ENCODE results near the gene SESN1.

DNA sequence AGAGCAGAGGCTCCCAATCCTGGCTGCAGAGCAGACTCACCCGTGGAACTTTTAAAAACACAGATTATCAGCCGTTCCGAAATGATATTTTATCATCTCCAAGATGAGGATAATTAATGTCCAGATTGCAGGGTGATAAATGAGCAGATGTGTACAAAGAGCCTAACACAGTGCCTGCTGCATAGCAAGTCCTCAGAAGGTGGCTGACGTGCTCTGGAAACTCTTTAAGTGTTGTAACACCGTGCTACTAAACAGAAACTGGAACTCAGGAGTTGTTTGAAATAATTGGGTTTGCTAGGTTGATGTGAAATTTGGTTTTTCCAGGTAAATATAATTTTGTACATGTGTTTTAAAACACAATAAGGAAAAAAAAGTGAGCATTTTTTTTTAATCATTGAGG is 128.4 kb downstream of the SESN1 start:
- TF ChIP-seq, protein P1, sequence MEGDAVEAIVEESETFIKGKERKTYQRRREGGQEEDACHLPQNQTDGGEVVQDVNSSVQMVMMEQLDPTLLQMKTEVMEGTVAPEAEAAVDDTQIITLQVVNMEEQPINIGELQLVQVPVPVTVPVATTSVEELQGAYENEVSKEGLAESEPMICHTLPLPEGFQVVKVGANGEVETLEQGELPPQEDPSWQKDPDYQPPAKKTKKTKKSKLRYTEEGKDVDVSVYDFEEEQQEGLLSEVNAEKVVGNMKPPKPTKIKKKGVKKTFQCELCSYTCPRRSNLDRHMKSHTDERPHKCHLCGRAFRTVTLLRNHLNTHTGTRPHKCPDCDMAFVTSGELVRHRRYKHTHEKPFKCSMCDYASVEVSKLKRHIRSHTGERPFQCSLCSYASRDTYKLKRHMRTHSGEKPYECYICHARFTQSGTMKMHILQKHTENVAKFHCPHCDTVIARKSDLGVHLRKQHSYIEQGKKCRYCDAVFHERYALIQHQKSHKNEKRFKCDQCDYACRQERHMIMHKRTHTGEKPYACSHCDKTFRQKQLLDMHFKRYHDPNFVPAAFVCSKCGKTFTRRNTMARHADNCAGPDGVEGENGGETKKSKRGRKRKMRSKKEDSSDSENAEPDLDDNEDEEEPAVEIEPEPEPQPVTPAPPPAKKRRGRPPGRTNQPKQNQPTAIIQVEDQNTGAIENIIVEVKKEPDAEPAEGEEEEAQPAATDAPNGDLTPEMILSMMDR (IDR thresholded peaks at IDR 0.05; ENCODE audit: insufficient read depth, low read length): no peak
- TF ChIP-seq, protein P2, sequence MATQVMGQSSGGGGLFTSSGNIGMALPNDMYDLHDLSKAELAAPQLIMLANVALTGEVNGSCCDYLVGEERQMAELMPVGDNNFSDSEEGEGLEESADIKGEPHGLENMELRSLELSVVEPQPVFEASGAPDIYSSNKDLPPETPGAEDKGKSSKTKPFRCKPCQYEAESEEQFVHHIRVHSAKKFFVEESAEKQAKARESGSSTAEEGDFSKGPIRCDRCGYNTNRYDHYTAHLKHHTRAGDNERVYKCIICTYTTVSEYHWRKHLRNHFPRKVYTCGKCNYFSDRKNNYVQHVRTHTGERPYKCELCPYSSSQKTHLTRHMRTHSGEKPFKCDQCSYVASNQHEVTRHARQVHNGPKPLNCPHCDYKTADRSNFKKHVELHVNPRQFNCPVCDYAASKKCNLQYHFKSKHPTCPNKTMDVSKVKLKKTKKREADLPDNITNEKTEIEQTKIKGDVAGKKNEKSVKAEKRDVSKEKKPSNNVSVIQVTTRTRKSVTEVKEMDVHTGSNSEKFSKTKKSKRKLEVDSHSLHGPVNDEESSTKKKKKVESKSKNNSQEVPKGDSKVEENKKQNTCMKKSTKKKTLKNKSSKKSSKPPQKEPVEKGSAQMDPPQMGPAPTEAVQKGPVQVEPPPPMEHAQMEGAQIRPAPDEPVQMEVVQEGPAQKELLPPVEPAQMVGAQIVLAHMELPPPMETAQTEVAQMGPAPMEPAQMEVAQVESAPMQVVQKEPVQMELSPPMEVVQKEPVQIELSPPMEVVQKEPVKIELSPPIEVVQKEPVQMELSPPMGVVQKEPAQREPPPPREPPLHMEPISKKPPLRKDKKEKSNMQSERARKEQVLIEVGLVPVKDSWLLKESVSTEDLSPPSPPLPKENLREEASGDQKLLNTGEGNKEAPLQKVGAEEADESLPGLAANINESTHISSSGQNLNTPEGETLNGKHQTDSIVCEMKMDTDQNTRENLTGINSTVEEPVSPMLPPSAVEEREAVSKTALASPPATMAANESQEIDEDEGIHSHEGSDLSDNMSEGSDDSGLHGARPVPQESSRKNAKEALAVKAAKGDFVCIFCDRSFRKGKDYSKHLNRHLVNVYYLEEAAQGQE (IDR thresholded peaks at IDR 0.05; ENCODE audit: insufficient replicate concordance, low read depth): no peak
- no peak for TF ChIP-seq SPI1 (IDR thresholded peaks at IDR 0.05; ENCODE audit: borderline replicate concordance, low read depth)
- no peak for TF ChIP-seq POLR2AphosphoS5 (IDR thresholded peaks at IDR 0.05; ENCODE audit: low read depth)

All from HL-60 (cell line).